GM21360 (cell line): ENCODE measurements around the gene IQCE.
"Not testable (repeated sequence)": the region's sequence is repeated elsewhere in the genome, so short reads cannot be mapped to it uniquely, and the experiment has no call there.

Experiments used
- ATAC-seq: cut with Tn5 transposase; IDR thresholded peaks from one replicate; pipeline ENCODE4 v1.9.1; 2021; ENCODE audit warnings: mild to moderate bottlenecking, moderate library complexity; ENCODE audit not compliant: unreplicated experiment

The IQCE gene

DNA sequence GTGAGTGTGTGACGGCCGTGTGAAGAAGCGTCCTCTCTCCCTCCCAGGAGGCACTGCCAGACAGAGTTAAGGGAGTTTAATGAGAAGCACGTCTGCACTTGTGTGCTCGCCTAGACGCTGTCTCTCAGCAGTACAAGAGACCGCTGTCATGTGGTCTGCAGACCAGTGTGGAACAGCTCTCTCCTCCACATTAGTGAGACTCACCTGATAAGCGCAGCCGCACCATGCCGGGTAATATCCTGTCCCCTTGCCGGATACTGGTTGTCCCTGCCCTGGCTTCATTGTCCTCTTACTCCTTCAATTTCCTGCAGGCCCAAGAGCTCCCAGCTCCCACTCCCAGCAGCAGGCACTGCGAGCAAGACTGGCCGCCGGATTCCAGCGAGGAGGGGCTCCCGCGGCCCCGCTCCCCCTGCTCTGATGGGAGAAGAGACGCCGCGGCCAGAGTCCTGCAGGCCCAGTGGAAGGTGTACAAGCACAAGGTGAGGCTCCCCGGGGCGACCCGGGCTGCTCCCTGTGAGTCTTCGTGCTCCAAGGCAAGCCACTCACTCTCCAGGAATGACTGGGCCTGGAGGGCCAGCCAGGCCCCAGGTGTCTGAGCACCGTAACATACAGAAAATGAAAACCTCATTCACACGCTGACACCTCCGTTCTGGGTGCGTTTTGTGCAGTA lies 39.5 kb downstream of the IQCE start:
- ATAC-seq: no peak

DNA sequence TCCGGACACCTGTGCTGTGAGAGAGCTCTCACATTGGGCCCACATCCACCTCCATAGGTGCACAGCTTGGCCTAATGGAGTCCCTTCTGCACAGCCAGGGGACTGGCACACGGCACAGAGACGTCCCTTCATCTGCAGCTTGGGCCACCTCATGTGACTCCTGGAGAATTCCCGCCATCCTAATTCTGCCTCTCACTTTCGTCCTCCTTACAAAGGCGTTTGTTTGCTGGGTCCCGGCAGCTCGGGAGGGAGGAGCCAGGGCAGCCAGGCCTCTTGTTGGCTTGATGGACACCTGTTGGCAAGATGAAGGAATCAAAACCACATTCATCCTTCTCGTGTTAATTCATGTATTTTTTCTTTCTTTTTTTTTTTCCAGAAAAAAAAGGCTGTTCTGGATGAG lies 42.3 kb downstream of the IQCE start:
- ATAC-seq: no peak

DNA sequence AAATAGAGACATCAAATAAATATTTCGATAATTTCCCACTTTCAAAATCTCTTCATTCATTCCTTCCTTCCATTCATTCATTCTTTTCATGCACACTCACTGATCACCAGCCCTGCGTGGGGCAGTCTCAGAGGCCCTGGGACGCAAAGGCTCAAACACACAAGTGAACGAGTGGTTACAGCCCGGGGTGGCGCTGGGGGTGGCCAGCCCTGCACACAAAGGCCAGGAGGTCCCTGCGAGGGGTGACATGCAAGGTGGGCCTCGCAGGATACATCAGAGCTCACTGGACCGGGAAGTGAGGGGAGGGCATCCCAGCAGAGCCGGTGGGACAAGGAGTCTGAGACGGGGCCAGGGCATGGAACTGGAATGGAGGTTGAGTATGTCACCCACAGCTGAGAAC lies 43.1 kb downstream of the IQCE start:
- ATAC-seq: no peak

- ATAC-seq: no peak
Measured at GRCh38 chr7:2602406-2603043, 43.7 kb downstream of the IQCE start.

- no peak for ATAC-seq
Measured at GRCh38 chr7:2603044-2603965, 44.5 kb downstream of the IQCE start.

GRCh38 chr7:2604608-2605174 lies 45.9 kb downstream of the IQCE start:
- ATAC-seq: no peak

- no peak for ATAC-seq
Measured at GRCh38 chr7:2605608-2606538, 47.1 kb downstream of the IQCE start.

- ATAC-seq: no peak
Measured at GRCh38 chr7:2606539-2606936, 47.8 kb downstream of the IQCE start.

- ATAC-seq: no peak
Measured at GRCh38 chr7:2607122-2607922, 48.5 kb downstream of the IQCE start.

GRCh38 chr7:2607923-2608904 lies 49.4 kb downstream of the IQCE start:
- no peak for ATAC-seq

GRCh38 chr7:2608921-2609411 lies 50.2 kb downstream of the IQCE start:
- ATAC-seq: peak; percentile 58

DNA sequence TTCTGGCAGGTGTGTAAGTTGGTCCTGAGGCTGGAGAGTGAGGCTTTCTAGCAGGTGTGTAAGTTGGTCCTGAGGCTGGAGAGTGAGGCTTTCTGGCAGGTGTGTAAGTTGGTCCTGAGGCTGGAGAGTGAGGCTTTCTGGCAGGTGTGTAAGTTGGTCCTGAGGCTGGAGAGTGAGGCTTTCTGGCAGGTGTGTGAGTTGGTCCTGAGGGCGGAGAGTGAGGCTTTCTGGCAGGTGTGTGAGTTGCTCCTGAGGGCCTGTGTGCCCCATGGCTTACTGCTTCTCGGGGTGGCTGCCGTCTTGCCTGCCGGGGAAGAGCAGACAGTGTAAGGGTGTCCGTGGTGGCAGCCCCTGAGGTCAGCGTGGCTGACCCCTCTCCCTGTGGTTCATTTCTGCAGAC lies 50.9 kb downstream of the IQCE start:
- ATAC-seq: not testable (repeated sequence)

- ATAC-seq: no peak
Measured at GRCh38 chr7:2610466-2610865, 51.7 kb downstream of the IQCE start.

- ATAC-seq: no peak
Measured at GRCh38 chr7:2610898-2611297, 52.1 kb downstream of the IQCE start.

GRCh38 chr7:2611401-2611800 lies 52.6 kb downstream of the IQCE start:
- no peak for ATAC-seq

DNA sequence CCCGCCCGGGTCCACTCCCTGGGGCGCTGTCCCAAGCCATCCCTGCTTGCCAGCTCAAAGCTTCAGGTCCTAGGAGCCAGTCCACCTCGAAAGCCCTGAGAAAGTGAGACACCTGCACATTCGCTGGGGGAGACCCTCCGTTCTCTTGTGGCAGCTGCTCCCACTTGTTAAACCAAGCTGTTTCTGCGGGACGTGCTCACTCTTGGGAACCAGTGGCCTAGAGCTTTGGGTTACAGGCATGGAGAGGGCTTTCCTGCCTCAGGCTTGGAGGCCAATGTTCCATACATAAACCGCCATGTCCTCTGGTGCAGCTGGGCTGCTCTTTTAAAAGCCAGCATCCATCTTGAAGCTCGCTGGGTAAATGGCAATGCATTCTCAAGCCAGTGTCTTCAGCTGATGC lies 53.1 kb downstream of the IQCE start:
- no peak for ATAC-seq

GRCh38 chr7:2612445-2613097 lies 53.8 kb downstream of the IQCE start:
- no peak for ATAC-seq
